HCT116 (cell line): ENCODE measurements around the gene IP6K3.

Experiments used
- CTCF ChIP-seq, 3 experiments: fragments of 200-600 bp in 1 of 3; sonication (generic) in 1 of 3; IDR thresholded peaks in 2 of 3; conservative IDR thresholded peaks in 1 of 3; 2 replicates each; pipeline ENCODE4 v1.5.1; 2012 to 2017; ENCODE audit warnings: low read depth in 2 of 3, low read length in 2 of 3, antibody characterized with exemption in 1 of 3, borderline replicate concordance in 1 of 3, control low read depth in 1 of 3, mild to moderate bottlenecking in 1 of 3, mixed read lengths in 1 of 3, mixed run types in 1 of 3, moderate library complexity in 1 of 3; ENCODE audit not compliant: insufficient read depth in 1 of 3
- EGR1 ChIP-seq: IDR thresholded peaks from 2 replicates; pipeline ENCODE4 v1.6.1; 2012; ENCODE audit warnings: low read depth
- ELF1 ChIP-seq: IDR thresholded peaks from 2 replicates; pipeline ENCODE4 v1.6.1; 2012; ENCODE audit warnings: low read depth, borderline replicate concordance
- EZH2 ChIP-seq: fragments of 200-600 bp; sonication (generic); IDR thresholded peaks from 2 replicates; pipeline ENCODE4 v1.6.1; 2017; ENCODE audit warnings: antibody characterized with exemption, mixed run types
- EZH2phosphoT487 ChIP-seq: fragments of 200-600 bp; IDR thresholded peaks from 2 replicates; pipeline ENCODE4 v1.6.1; 2018; ENCODE audit warnings: antibody characterized with exemption, borderline replicate concordance
- MAX ChIP-seq: IDR thresholded peaks from 2 replicates; pipeline ENCODE4 v1.6.1; 2012
- POLR2A ChIP-seq: IDR thresholded peaks from 2 replicates; pipeline ENCODE4 v1.7.0; 2011; ENCODE audit warnings: borderline replicate concordance; ENCODE audit not compliant: insufficient read depth, insufficient read length; ENCODE audit errors: extremely low read depth
- RAD21 ChIP-seq: IDR thresholded peaks from 2 replicates; pipeline ENCODE4 v1.6.1; 2012; ENCODE audit warnings: low read depth, mild to moderate bottlenecking
- REST ChIP-seq: IDR thresholded peaks from 2 replicates; pipeline ENCODE4 v1.6.1; 2012; ENCODE audit warnings: low read depth
- TCF7L2 ChIP-seq: IDR thresholded peaks from 2 replicates; pipeline ENCODE4 v1.7.0; 2011; ENCODE audit warnings: borderline replicate concordance, inconsistent platforms; ENCODE audit not compliant: insufficient read depth, insufficient read length; ENCODE audit errors: extremely low read depth
- ZBTB33 ChIP-seq: IDR thresholded peaks from 2 replicates; pipeline ENCODE4 v1.6.1; 2011; ENCODE audit warnings: mild to moderate bottlenecking, low read length, moderate library complexity; ENCODE audit not compliant: insufficient replicate concordance; ENCODE audit errors: extremely low read depth
- ZFX ChIP-seq: fragments of 450-650 bp; IDR thresholded peaks from 2 replicates; pipeline ENCODE4 v1.6.1; 2017
- ZNF274 ChIP-seq: fragments of 200-500 bp; sonication (Bioruptor generic); IDR thresholded peaks from 2 replicates; pipeline ENCODE4 v1.6.1; 2014; ENCODE audit warnings: mild to moderate bottlenecking, low read depth, low read length, inconsistent platforms
- TF ChIP-seq, protein P1 (sequence below): IDR thresholded peaks from 2 replicates; pipeline ENCODE4 v1.6.1; 2012

GRCh38 chr6:33694401-33694931 lies 52.2 kb downstream of the IP6K3 start:
- no peak for TF ChIP-seq ZNF274
- no peak for TF ChIP-seq CTCF (IDR thresholded peaks at IDR 0.05 in 2 of 3, conservative IDR thresholded peaks at IDR 0.05 in 1 of 3; ENCODE audit: borderline replicate concordance in 1 of 3, insufficient read depth in 1 of 3, low read depth in 2 of 3, low read length in 2 of 3)
- TF ChIP-seq EZH2phosphoT487, result no peak
- no peak for TF ChIP-seq MAX
- TF ChIP-seq RAD21, result no peak
- no peak for TF ChIP-seq ZFX
- no peak for TF ChIP-seq REST
- no peak for TF ChIP-seq POLR2A
- TF ChIP-seq ZBTB33, result no peak
- TF ChIP-seq, protein P1, sequence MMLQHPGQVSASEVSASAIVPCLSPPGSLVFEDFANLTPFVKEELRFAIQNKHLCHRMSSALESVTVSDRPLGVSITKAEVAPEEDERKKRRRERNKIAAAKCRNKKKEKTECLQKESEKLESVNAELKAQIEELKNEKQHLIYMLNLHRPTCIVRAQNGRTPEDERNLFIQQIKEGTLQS, result no peak
- no peak for TF ChIP-seq TCF7L2
- TF ChIP-seq ELF1, result no peak
- no peak for TF ChIP-seq EZH2
- TF ChIP-seq EGR1, result no peak
